GM19240 (cell line): ENCODE measurements around the gene SGO2.
"Not testable (repeated sequence)": the region's sequence is repeated elsewhere in the genome, so short reads cannot be mapped to it uniquely, and the experiment has no call there.

ENCODE experiments used
- DNase-seq: peaks from one replicate; pipeline ENCODE4 v3.0.0; 2011; ENCODE audit warnings: low spot score; ENCODE audit not compliant: insufficient read length

Gene SGO2

GRCh38 chr2:200523604-200524003, 2.4 kb upstream of the SGO2 start:
- no peak for DNase-seq

- no peak for DNase-seq
Observed at GRCh38 chr2:200525066-200525465, 941 bp upstream of the SGO2 start.

DNA sequence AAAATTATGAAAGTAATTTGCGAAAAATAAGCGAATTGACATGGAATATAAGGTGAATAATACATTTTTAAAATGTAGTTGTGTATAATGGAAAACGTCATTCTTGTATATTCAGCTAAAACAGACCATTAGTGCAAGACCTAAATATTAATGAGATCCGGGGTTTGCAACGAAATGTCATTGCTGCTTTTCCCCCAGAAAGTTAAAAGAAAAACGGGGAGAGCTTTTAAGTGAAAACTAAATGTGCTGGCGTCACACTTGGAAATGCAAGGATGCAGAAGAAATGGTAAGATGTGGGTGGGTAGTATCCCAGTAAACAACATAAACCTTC, 491 bp upstream of the SGO2 start:
- DNase-seq: no peak

DNA sequence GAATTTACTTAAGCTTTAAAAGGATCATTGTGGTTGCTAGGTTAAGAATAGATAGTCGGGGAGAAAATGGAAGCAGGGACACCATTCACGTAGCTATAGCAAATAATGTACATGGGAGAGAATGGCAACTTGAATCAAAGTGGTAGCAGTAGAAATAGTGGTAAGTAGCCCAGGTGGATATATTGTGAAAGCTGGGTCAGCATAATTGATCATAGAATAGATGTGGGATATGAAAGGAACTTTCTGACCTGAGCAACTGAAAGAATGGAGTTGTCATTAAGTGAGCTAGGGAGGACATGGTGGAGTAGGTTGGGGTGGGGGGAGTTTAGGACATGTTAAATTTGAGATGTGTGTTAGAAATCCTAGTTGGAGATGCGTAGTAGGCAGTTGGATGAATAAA, 2.2 kb downstream of the SGO2 start:
- DNase-seq: no peak

DNA sequence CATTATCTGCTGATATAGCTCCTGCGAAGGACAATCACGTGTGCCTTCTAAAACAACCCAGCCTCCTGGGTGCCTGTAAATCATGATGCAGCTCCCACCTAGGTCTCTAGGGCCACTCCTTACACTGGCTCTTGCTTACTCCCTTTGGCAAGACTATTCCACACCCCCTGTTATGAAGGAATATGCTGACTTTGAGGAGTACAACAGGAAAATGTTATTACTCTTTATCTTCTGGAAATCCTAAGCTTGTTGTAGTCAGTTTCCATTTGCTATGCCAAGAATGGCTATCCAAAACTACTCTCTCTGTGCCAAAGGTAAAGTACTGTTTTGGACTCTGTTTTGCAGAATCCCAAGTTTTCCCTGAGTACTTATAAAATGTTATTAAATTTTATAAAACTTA, 7.7 kb downstream of the SGO2 start:
- DNase-seq: no peak

DNA sequence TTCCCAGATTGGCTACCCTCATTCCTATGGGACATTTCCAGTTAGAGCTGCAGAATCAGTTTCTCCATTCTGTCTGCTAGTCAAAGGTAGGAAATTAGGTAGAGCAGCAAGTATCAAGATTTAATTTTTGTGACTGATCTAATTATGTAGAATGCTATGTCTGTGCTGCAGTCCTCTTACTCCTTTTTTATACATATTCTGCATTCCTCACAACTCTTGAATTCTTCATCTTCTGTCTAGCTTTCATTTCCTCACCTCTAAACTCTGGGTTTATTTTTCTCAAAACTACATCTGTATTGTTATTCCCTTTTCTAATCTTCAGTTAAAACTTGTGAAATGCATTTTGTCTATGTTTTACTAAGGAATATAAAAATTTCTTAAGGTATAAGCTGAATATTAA, 8.6 kb downstream of the SGO2 start:
- no peak for DNase-seq

DNA sequence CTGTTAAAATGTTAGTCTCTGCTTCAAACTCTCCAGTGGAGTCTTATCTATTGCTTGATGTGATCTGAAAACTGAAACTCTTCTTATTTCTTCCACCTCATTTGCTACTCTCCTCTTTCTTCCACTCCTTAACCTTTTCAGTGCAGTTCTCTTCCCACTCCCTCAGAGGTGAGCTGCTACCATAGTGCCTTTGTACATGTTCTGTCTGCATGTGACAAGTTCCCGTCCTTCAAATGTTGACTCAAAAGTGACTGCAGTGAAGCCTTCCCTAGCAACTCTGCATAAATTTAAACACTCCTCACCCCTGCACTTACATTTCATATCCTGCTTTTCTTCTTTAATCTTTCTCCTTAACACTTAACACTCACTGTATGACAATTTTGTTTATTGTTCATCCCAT, 12.1 kb downstream of the SGO2 start:
- no peak for DNase-seq

DNA sequence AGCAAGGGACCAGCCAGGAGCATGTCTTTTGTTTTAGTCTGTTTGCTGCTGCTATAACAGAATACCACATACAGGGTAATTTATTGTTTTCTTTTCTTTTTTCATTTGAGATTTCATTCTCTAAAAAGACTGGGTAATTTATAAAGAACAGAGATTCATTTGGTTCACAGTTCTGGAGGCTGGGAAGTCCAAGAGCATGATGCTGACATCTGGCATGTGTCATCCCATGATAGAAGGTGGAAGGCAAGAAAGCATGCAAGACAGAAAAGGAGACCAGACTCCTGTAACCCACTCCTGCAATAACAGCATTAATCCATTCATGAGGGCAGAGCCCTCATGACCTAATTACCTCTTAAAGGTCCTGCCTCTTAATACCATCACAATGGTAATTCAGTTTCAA, 14.8 kb downstream of the SGO2 start:
- DNase-seq: no peak

- DNase-seq: not testable (repeated sequence)
Observed at GRCh38 chr2:200566596-200566995, 40.6 kb downstream of the SGO2 start.

DNA sequence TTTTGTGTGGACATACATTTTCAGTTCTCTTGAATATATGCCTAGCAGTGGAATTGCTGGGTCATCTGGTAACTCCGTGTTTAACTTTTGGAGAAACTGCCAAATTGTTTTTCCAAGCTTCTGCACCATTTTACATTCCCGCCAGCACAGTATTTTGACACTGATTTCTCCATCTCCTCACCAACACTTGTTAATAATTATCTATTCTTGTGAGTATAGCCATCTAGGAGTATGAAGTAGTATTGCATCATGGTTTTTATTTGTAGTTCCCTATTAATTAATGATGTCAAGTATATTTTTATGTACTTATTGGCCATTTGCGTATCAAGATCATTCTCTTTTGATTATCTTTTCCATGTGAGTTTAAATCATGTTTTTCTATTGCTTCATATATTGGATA, 41.9 kb downstream of the SGO2 start:
- DNase-seq: no peak

GRCh38 chr2:200575957-200576356, 50.0 kb downstream of the SGO2 start:
- no peak for DNase-seq

- no peak for DNase-seq
Observed at GRCh38 chr2:200577027-200577426, 51.0 kb downstream of the SGO2 start.

DNA sequence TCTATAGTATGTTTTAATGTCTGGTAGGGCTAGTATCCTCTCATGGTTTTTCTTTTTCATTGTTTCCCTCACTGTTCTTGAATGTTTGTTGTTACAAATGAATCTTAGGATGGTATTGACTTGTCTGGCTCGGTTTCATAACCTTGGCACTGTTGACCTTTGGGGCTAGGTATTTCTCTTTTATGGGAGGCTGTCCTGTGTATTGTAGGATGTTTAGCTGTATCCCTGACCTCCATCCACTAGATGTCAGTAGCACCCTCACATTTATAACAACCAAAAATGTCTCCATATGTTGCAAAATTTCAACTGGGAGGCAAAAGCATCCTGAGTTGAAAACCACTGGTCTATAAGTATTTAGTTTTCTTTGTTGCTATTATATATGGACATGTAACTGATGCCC, 52.8 kb downstream of the SGO2 start:
- DNase-seq: no peak

DNA sequence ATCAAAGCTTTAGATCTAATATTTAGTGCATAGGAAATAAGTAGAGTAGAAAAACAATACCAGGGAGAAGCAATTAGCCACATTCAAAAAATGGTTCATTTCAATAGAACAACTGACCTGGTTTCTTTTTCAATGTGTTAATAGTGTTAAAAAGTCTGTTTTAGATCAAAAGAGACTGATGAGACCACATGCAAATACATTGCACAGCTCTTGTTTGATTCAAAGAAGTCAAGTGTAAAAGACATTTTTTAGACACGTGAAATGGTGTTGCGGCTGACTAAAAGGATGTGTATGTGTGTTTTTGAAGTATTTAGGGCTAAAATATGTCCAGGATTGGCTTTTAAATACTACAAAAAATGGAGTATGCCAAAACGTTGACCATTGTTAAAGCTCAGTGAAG, 58.6 kb downstream of the SGO2 start:
- no peak for DNase-seq

- DNase-seq: no peak
Observed at GRCh38 chr2:200585340-200585729, 59.3 kb downstream of the SGO2 start.

- DNase-seq: no peak
Observed at GRCh38 chr2:200585730-200586643, 60.0 kb downstream of the SGO2 start, which contains the start of gene AOX1. TSS of gene AOX1 (plus strand) at chr2:200586014. CDS start at chr2:200586109, 95 bp downstream.

DNA sequence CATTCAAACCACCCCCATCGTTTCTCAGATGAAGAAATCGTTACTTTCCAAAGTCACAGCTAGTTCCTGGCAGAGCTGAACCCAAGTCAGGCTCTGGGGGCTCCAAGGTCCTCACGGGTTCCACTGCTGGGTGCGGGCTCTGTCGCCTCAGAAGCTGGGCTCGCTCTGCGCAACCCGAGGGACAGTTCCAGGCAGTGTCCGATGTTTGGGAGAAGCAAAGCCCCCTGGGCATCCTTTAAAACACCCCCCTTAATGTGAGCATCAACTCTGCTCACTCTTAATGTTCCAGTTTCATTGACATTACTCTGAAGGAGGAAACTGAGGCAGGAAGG, 60.6 kb downstream of the SGO2 start:
- no peak for DNase-seq

DNA sequence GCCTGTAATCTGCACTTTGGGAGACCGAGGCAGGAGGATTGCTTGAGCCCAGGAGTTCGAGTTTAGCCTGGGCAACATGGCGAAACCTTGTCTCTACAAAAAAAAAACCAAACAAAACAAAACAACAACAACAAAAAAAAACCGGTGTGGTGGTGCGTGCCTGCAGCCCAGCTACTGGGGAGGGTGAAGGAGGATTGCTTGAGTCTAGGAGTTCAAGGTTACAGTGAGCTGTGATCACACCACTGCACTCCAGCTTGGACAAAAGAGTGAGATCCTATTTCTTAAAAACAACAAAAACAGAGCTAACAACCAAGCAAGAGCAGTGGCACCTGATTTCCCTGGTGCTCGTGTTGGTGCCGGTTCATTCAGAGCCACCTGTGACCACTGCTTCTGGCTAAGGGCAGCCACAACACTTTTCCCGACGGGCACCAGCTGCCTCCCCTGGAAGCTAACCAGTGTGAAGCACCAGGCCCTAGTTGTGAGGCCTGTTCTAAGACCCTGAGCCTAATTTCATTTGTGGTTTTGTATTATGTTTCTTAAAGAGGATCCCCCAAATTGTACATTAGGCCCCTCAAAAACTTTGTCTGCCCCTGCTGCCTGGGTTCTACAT, 61.1 kb downstream of the SGO2 start:
- no peak for DNase-seq

GRCh38 chr2:200588076-200588678, 62.2 kb downstream of the SGO2 start:
- no peak for DNase-seq

- DNase-seq: no peak
Observed at GRCh38 chr2:200590090-200590489, 64.1 kb downstream of the SGO2 start.

GRCh38 chr2:200591308-200591707, 65.3 kb downstream of the SGO2 start:
- no peak for DNase-seq

- DNase-seq: no peak
Observed at GRCh38 chr2:200592406-200593075, 66.5 kb downstream of the SGO2 start.
